ENCODE results near the gene MVD.

DNA sequence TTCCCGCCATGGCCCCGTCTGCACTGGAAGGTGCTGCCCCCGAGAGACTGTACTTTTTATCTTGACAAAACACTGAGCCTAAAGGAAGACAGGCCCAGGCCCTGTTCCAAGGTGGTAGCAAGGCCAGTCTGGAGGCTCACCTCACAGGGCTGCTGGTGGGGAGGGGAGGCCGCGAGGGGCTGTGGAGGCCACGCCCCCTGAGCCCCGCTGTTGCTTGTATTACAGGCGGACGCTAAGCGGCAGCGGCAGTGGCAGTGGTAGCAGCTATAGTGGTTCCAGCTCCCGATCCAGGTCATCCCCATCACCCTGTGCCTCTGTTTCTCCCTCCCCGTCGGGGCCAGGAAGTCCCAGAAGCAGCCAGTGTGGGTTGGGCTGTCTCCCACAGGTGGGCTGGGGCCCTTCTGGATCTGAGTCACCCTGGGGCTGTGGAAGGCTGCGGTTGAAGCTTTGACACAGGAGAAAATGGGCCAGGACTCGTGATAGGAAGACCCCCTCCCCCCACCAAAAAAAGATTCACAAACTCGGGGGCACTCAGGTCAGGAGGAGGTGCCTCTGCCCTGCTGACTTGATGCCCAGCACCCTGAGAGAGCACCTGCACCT is 37.8 kb downstream of the MVD start:
- TF ChIP-seq, protein P1, sequence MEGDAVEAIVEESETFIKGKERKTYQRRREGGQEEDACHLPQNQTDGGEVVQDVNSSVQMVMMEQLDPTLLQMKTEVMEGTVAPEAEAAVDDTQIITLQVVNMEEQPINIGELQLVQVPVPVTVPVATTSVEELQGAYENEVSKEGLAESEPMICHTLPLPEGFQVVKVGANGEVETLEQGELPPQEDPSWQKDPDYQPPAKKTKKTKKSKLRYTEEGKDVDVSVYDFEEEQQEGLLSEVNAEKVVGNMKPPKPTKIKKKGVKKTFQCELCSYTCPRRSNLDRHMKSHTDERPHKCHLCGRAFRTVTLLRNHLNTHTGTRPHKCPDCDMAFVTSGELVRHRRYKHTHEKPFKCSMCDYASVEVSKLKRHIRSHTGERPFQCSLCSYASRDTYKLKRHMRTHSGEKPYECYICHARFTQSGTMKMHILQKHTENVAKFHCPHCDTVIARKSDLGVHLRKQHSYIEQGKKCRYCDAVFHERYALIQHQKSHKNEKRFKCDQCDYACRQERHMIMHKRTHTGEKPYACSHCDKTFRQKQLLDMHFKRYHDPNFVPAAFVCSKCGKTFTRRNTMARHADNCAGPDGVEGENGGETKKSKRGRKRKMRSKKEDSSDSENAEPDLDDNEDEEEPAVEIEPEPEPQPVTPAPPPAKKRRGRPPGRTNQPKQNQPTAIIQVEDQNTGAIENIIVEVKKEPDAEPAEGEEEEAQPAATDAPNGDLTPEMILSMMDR (IDR thresholded peaks at IDR 0.05; ENCODE audit: insufficient read depth, low read length, poor library complexity, severe bottlenecking) = no peak
- TF ChIP-seq EZH2phosphoT487 (conservative IDR thresholded peaks at IDR 0.05; ENCODE audit: low read length) = no peak

Measured in SU-DHL-6 (cell line).